PC-3 (cell line): Measurements from ENCODE around the gene OGFOD3.

ENCODE experiments used
- EZH2 ChIP-seq: fragments of 300-600 bp; sonication (generic); IDR thresholded peaks from one replicate; pipeline ENCODE4 v1.6.1; 2017; ENCODE audit warnings: antibody characterized with exemption, mild to moderate bottlenecking, low read length; ENCODE audit not compliant: unreplicated experiment
- EZH2phosphoT487 ChIP-seq: fragments of 300-600 bp; sonication (generic); IDR thresholded peaks from 2 replicates; pipeline ENCODE4 v1.6.1; 2018; ENCODE audit warnings: mild to moderate bottlenecking, antibody characterized with exemption, low read length, borderline replicate concordance
- TF ChIP-seq, protein P1 (sequence below): fragments of 300-600 bp; sonication (generic); conservative IDR thresholded peaks from 2 replicates; pipeline ENCODE4 v1.5.1; 2017; ENCODE audit warnings: antibody characterized with exemption, low read depth, mild to moderate bottlenecking, low read length

DNA sequence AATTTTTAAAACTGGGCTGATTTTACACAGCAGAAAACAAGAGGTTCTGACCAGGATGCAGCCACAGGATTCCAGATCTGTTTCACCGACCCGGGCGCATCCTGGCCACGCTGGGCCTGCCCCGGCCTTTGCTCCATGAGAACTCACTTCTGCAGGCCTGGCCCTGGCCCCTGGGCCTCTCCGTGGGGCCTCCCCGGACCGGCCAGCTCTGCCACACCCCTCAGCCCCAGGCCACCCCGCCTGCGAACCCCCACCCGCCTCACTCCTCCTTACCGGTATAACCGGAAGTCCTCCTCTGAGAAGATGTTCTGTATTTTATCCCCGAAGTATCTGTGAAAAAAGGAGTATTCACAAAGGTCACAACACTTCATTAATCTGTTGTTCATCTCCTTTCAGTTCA, 13.3 kb downstream of the OGFOD3 start:
- TF ChIP-seq, protein P1, sequence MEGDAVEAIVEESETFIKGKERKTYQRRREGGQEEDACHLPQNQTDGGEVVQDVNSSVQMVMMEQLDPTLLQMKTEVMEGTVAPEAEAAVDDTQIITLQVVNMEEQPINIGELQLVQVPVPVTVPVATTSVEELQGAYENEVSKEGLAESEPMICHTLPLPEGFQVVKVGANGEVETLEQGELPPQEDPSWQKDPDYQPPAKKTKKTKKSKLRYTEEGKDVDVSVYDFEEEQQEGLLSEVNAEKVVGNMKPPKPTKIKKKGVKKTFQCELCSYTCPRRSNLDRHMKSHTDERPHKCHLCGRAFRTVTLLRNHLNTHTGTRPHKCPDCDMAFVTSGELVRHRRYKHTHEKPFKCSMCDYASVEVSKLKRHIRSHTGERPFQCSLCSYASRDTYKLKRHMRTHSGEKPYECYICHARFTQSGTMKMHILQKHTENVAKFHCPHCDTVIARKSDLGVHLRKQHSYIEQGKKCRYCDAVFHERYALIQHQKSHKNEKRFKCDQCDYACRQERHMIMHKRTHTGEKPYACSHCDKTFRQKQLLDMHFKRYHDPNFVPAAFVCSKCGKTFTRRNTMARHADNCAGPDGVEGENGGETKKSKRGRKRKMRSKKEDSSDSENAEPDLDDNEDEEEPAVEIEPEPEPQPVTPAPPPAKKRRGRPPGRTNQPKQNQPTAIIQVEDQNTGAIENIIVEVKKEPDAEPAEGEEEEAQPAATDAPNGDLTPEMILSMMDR = no peak
- TF ChIP-seq EZH2 (no peak), EZH2phosphoT487 (no peak)
